Fibroblast of skin of scalp (primary cell): ENCODE results near the gene CLDN22.
A peak's percentile ranks its signal among the peaks of the same experiment; 100 is the strongest.
"Not testable (repeated sequence)": the region's sequence is repeated elsewhere in the genome, so short reads cannot be mapped to it uniquely, and the experiment has no call there.

Experiments used
- DNase-seq: peaks from one replicate; pipeline ENCODE4 v3.0.0-alpha.2; 2013

CLDN22 gene

DNA sequence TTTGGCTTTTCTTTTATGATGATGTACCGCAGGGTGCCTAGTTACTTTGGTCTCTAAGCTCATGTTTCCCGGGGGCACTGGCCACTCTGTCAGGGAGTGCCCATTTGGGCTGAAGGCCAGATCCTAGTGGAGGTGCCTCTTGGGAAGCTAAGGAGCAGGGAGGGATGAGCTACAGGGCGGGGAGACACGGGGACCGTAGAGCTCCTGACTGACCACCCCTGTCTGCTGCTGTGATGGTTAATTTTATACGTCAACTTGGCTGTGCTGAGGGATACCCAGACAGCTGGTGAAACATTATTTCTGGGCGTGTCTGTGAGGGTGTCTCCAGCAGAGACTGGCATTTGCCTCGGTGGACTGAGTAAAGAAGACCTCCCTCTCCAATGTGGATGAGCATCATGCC is 27.1 kb upstream of the CLDN22 start:
- DNase-seq, result no peak

DNA sequence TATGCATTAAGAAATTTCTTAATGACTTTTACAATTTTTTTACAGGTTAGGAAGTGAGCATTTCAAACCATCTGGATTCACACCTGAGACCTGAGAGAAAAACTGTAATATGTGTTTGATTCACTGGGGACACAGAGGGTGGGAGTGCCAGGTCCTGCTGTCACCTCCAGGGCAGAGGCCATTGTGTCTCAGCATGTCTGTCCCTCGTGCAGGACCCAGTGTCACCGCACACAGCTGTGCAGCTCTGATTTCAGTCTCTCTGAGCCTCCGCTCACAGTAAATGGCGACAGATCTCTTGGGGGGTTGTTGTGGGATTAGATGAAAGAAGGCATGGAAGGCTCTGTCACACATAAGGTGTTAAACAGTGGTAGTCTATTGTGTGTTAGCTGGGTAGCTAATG is 25.2 kb upstream of the CLDN22 start:
- DNase-seq, result no peak

DNA sequence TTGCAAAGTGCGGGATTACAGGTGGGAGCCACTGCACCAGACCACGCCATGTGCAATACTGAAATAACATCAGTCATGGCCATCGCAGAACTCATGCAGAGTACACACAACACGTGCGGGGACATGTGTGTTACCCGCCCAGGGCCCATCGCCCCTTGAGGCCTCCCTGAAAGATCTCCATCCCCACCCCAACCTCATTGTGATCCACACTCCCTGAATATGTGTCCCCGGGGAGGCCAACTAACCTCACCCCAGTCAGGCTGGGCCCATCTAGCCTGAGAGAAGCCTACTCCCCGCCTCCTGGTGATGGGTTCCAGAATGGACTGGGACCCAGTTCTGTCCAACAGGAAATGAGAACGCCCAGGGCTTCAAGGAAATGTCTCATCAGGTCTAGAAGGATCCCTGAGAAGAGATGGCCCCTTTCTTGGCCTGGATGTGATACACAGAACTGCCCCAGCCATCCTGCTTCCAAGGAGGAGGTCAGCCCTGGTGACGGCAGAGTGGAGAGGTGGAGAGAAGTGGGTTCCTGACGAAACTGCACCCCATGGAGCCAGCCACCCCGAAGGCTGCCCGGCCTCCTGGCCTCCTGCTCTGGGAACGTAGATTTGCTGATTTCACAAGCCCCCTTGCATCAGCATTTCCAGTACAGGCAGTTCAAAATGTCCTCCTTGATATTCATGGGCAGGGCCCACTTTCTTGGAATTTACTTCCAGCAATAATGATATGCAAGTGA is 24.6 kb upstream of the CLDN22 start:
- DNase-seq, result no peak

DNA sequence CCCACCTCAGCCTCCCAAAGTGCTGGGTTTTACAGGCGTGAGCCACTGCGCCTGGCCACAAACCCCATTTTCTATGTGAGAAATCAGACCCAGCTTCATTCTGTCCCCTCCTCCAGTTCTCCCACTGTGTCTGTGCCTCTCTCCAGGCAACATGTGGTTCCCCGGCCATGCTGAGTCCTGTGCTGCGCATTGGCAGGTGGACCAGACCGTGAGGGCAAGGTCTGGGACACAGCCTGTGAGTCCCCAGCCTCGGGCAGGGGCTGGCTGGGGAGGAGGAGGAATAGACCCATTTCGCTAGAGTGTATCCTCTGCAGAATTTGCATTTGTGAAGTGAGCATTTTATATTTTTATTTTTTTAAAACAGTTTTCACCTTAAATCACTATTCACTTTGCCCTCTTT is 23.7 kb upstream of the CLDN22 start:
- no peak for DNase-seq

DNA sequence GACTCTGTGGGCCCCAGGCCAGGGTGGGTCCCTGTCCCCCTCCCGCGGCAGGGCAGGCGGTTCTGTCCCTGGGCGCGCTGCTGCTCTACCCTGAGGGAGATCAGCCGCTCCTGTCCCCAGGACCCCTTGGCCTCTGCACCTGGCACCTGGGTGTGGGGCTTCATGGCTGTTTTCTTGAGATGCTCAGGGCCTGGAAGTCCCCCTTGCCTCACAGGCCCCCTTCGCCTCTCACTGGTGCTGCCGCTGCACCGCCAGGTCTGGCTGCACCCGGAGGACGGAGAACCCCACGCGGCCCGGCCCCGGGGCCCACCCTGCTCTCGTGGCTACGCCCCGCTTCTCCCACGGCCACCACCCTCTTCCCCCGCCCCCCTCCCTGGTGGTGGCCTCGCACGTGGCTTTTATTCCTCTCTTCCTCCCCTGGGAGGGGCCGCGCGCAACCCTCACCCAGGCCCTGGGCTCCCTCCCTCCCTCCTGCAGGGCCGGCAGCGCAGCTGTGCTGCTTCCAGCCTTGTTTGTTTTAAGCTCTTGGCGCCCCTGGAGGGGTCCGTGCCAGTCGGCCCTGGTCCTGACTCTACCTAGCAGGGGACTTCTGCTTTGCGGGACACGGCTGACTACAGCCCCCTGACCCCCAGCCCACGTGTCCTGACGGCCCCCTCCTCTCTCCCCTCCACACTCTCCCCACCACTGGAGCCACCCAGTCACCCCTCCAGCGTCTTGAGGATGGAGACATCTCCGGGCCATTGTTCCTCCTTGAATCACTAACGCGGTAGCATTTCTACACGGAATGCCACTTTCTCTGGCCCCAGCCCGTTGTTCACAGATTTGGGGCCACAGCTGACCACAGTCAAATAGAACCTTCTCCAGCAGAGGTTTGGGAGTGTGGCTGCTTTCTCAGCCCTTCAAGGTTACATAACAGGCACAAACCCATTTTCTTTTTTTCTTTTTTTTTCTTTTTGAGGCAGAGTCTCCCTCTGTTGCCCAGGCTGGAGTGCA is 22.8 kb upstream of the CLDN22 start:
- DNase-seq, result peak; percentile 34

DNA sequence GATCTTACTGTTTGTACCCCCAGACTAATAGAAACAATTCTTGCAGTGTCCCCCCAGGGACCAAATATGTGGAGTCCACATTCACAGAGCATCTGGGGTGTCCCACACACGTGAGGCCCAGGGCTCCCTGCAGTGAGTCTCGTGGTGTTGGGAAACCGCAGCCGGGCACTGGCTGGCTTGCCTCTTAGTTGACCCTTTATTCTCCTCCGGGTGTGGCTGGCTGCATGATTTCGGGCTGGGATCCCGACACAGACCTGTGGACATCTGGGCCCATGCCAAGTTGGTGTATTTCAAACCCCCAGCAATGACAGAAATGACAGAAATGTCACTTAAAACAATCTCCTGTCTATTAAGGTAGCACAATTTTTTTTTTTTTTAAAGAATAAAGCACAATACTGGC is 17.8 kb upstream of the CLDN22 start:
- DNase-seq, result peak; percentile 30

DNA sequence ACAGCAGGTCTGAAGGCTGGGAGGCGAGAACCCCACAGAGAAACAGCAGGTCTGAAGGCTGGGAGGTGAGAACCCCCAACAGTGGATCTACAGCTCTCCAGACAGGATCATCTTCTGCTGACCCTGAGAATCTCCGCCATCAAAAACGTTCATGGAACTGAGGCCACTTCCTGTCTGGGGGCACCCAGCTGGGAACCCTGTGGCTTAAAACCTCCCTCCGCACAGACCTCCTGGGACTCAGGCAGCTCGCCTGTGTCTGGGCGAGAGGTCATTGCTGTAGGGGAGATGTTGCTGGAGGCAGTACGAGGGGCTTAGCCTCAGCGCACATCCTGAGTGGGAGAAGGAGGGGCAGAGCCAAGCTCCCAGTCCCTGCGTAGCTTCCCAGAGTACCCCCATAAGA is 17.3 kb upstream of the CLDN22 start:
- DNase-seq, result no peak

DNA sequence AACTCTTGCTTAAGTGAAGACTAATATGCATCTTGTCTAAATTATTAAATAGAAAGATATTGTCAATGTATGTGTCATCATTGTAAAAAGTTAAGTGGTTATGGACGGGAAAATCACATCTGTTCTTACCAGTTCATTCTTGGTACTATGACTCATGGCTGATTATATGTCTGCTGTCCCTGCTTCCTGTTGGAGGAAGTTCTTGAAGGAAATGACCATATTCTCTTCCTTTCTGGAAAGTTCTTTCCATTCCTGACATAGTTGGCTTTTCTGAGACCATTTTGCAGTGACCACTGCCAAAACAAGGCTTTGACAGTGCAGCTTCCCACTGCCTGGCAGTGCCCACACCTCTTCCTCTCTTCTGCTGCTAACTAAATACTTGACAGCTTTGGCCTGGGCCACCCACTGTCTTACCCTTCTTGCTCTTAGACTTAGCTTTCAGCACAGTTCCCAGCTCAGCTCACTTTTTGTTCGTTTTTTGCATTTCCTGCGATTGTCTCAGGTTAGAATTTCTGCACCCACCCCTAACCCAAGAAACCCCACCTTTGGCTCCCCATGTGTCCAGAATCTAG is 15.4 kb upstream of the CLDN22 start:
- peak; percentile 89 for DNase-seq

DNA sequence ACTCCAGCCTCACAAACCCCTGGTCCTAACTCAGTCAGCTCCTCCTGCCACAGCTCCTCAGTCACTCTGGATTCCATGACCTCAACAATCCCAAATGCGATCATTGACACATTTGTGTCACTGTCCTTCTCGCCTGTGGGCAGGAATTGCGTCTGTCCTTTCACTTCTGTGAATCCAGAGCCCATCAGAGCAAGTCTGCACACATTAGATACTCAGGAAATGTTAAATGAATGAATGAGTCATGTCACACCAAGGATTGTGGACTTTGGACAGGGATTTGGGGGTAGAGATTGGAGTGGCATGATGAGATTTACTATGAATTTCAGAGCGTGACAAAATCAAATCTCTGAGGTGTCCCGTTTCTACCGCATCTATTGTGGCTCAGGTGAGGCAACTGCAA is 13.9 kb upstream of the CLDN22 start:
- DNase-seq, result peak; percentile 9

DNA sequence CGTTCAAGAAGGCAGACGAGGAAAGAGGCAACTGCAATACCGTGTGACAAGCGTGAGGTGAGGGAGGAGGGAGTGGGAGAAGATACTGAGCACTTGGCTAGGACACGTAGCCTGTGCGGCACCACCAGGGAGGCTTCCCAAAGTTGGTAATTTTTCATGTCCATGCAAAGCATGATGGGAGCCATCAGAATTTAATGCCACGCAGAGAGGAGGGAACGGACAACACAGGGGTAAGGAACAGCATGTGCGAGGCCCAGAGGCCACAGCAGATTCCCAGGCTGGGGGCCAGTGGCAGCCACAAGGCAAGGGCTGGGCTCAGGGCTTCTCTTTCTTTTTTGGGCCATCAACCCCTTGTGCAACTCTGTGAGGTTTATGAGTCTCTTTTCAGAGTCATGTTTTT is 13.1 kb upstream of the CLDN22 start:
- DNase-seq, result no peak

DNA sequence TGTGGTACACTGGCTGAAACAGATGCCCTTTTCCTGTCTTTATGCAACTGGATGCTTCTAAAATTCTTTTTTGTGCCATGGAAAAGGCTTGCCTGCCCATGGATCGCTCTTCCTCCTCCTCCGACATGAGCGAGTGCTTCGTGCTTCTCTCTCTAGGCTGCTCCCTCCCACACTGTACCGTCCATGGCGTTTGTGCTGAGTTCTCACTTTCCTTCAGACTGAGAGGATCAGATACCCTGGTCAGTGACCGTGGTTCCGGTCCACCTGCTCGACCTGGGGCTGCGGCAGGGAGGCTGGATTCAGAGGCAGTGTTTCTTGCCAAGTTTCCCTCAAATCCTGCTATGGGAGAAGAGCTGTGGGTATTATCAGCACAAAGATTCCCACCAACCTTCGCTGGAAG is 12.4 kb upstream of the CLDN22 start:
- DNase-seq, result no peak

DNA sequence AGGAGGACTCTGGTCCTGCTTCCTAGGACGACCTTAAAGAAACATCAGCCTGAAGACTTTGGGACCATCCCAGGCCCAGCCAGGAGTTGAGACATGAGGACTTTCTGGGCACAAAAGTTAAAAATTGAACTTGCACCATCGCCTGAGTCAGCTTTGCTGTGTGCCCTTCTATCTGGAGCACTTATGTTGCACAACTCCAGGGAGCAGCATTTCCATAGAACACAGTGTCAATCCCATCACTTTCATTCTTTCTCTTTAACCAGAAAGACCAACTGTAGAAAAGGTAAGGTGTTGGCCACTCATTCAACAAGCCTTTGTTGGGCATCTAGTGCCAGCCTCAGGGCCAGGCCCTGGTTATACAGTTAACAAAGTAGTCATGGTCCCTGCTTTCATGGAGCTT is 10.8 kb upstream of the CLDN22 start:
- DNase-seq, result no peak

DNA sequence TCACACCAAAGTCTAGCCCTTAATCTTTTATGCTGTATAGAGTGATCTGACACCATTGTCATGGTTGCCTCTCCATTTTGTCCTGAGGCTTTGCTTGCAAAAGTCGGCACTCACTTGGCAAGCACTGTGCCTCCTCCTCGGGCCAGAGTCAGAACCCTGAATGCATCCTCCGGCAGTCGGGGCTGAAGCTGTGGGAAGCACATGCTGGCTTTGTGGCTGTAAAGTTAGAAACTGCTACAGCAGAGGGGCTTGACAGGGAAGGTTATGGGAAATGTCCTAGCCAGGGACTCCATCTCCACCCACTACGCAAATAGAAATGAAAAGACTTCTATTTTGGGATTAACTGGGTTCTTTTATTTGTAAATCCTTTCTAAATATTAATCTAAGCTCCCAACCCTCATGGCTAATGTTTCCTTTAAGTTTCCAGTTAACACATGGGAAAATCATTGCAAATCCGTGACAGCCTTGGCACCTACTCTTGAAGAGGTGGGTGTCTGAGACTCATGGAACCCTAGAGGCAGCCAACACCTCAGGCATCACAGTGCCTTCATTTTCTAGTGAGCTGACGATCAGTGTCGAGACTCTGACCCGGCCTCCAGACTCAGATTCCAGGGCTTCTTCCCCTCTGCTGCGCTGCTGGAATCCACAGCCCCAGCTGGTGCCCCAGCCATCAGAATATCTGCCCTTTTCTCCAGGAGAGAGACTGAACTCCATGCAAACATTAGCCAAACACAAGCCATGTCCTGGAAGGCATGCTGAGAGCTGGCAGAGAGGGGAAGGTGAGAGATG is 10.1 kb upstream of the CLDN22 start:
- no peak for DNase-seq

DNA sequence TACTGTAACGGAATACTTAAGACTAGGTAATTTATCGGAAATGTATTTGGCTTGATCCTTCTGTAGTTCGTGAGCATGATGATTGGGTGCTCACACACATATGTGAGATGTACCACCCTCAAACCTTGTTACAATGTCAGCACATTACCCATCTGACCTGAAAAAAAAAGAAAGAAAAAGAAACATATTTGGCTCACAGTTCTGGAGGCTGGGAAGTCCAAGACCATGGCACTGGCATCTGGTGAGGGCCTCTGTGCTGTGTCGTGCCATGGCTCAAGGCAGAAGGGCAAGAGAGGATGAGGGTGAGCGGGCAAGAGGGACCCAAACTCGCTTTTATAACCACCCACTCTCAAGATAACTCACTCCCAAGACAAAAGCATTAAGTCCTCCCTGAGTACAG is 9.2 kb upstream of the CLDN22 start:
- DNase-seq, result no peak

DNA sequence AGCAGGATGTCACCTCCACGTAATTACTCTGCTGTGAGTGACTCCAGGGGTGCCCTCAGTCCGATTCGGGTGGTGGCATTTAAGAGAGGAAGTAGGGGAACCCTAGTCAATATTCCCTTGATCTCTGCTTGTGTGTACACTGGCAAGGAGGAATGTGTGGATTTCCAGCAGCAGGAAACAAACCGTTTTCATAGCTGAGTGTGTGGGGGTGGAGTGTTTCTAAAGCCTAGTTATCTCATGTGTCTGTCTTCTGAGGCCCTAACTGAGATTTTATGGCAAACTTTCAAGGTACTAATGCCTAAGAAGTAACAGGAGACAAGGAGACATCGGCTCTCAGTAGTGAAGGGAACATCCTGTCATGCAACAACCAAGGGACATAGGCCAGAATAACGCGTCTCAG is 8.8 kb upstream of the CLDN22 start:
- peak; percentile 24 for DNase-seq

DNA sequence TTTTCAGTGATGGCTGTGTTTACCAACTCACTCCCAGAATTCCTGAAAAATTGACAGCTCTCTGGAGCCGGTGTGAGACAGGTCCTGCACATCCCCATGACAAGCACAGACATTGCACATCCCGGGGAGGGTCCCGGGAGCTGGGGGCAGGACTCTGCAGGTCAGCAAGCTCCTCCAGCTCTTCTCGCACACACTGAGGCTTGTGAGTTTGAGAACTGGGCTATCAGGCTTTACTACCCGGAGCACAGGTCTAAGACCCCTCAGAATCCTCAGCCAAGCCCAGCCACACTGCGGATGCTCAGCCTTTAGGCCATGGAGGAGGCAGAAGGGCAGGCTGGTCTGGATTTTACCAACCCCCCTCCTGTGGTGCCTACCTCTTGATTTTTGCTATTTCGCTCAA is 7.8 kb upstream of the CLDN22 start:
- DNase-seq, result no peak

DNA sequence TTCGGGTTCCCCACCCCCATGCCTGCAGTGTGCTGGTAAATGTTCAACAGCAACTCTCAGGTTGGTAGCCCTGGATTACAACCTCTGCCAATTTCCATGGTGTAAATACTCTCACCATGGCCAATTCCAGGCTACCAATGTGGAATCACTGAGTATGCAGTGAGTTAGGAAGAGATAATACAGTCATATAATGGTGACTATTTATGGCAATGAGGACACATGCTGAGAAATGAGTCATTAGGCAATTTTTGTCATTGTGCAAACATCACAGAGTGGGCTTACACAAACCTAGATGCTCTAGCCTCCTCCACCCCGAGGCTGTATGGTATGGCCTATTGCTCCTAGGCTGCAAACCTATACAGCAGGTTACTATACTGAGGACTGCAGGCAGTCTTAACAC is 6.8 kb upstream of the CLDN22 start:
- peak; percentile 42 for DNase-seq

DNA sequence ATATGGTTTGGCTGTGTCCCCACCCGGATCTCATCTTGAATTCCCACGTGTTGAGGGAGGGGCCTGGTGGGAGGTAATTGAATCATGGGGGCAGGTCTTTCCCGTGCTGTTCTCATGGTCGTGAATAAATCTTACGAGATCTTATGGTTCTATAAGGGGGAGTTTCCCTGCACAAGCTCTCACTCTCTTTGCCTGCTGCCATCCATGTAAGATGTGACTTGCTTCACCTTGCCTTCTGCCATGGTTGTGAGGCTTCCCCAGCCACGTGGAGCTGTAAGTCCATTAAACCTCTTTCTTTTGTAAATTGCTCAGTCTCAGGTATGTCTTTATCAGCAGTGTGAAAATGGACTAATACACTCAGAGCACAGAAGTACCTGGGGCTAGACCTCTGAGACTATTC is 6.3 kb upstream of the CLDN22 start:
- DNase-seq, result not testable (repeated sequence)

DNA sequence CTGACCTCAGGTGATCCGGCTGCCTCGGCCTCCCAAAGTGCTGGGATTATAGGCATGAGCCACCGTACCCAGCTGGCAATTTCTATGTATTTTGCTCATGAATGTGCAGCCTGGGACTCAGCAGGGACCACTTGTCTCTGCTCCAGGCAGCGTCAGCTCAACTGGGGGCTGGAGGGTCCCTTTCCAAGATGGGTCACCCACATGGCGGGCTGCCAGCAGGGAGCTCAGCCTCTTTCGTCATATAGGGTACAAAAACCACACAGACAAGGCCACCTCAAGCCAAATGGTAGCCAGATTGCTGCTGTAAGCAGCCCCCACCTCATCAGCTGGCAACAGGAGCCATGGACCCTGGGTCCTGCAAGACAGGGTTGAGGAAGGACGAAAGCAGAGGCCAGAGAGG is 4.5 kb upstream of the CLDN22 start:
- DNase-seq, result no peak

DNA sequence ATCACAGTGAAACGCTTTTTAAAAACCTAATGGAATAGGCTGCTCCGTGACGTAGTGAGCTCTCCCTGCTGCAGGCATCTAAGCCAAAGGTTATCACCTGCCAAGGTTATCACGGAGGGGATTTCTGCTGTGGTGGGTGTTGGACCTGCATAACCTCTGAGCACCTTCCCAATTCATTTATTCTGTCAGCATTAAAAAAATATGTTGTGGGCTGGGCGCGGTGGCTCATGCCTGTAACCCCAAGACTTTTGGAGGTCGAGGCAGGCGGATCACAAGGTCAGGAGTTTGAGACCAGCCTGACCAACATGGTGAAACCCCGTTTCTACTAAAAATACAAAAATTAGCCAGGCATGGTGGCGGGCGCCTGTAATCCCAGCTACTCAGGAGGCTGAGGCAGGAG is 4.0 kb upstream of the CLDN22 start:
- DNase-seq, result not testable (repeated sequence)

DNA sequence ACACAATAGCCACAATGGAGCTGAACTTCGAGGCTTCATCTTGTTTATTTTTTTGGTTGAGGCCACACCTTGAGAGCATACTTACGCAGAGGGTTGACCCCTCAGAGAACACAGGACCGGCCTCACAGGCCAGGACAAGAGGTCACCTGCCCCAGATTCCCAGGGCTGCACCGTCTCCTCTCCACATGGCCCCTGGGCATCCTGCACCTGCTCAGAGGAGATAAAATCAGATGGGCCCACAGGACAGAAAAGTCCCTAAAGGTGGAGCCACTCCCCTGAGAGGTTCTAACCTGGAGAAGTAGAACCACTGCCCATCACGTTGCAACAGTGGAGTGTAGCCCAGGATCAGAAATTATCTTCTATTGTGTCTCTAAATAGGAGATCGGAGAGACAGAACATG is 3.2 kb upstream of the CLDN22 start:
- no peak for DNase-seq

DNA sequence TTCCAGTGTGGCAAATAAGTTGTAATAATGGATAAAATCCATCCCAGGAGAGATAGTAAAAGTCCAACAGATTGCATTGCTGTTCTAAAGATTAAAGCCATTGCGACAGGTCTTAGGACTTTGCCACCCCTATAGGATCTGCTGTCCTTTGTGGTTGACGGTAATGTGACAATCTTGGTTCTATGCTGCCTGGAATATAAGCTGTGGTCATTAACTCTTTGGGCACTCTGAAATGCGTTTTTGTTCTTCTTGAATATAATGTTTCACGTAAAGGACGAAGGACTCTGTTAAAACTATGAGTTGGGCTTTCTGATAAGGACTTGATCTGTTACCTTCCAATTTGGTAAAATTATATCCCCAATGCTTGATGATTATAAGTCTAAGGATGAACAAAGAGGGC is 2.2 kb upstream of the CLDN22 start, which contains the start of gene CLDN24:
CLDN24 (minus strand) TSS at position 101 of the 400 bp plus-strand sequence; CDS start at position 101, 0 bp downstream.
- DNase-seq, result no peak

DNA sequence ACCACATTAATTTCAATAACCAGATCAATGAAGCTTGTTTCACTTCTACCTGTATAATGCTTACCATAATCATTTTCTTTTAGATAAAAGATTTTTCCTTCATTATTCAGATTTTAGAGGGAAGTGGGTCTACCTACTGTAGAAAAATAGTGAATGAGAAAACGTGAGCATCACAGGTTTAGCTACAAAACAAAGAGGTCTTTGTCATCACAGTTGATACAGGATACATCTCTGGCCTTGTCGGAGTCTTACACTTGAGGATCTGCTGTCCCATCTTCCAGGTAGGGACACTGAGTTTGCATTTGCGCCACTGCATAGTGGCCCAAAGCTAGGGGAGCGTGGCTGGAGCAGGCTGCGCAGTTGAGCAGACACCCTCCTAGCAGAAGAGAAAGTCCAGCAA is 1.4 kb upstream of the CLDN22 start:
- DNase-seq, result no peak
